Activated CD4-positive, alpha-beta T cell treated with anti-CD3 and anti-CD28 coated beads for 48 hours (primary cell): ENCODE results near the gene TPK1.
"Not testable (repeated sequence)": the region's sequence is repeated elsewhere in the genome, so short reads cannot be mapped to it uniquely, and the experiment has no call there.

ENCODE experiments used
- DNase-seq: peaks from one replicate; pipeline ENCODE4 v3.0.0-alpha.2; 2020

TPK1 gene

DNA sequence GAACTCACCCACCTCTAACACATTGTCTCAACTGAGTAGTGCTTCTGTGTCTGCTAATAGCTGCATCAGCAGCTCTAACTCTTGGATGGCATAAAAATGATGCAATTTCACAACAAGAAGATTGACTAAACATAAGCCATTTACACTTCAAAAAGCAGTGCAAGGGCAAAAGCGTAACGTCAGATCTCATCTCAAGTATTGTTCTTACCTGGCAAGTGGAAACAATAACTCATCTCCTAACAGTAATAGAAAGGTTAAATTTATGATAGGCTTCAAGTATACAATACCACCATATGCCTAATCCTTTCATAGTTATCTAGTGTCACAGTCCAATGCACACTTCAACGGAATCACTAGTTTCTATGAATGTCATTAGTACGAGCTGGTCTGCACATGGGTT lies 14.8 kb downstream of the TPK1 start:
- DNase-seq = no peak

DNA sequence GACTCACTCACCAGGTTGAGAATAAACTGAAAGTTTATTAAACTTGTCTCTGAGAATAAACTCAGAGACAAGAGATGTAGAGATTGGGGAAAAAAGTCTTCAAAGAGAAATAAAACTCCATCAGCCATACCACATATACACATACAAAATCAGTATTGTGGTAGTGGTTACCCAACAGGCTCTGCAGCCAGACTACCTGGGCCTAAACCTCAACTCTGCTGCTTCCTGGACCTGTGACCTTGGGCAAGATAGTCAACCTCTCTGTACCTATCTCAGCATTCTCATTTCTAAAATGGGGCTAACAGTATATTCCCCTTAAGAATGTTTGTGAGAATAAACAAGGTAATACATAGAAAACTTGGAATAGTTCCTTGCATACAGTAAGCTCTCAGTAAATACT lies 15.3 kb downstream of the TPK1 start:
- DNase-seq = no peak

DNA sequence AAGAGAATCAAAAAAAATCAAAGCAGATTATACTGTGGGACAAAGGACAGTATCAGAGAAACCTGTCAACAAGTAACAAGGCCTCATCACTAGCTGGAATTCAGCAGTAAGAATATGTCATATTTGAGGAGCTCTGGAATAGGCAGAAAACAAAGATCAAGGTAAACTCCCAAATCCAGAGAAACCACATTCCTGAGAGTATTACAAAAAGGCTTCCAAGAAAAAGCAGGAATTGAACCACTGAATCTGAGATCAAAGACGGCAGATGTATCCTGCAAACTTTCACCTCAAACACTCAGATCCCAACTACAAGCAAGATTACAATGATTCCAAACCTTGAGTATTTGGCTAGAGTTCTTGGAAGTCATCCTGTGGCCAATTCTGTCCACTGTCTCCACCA lies 16.3 kb downstream of the TPK1 start:
- no peak for DNase-seq

DNA sequence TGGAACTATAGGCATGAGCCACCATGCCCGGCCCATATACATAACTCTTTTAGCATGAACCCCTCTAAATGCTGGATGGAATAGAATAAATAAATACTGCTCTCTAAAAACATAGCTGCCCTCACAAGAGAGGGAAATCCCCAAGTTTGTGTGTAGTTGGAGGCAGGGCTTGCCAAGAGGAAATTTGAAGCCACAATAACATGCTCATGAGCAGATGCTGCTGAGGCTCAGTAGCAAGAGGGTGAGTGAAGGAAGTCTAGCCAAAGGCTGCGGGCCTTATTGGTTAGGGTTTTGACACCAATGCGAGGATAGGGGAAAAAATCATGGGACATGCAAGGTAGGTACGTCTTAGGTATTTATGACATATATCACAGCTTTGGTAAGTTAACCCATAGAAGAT lies 17.3 kb downstream of the TPK1 start:
- peak; percentile 43 for DNase-seq

DNA sequence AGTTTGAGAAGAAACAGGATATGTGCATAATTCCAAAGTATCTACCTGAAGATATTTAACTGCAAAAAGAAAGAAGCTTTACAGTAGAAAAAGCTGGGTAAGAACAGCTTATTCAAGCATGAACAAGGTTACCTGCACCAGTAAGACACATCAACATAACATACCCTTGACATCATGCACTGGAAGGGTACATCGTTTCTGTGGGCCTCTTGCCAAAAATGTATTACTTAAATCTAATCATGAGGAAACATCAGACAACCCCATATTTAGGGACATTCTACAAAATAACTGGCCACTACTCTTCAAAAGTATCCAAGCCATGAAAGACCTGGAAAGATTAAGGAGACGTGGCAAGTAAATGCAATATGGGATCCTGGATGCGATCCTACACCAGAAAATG lies 18.9 kb downstream of the TPK1 start:
- no peak for DNase-seq

DNA sequence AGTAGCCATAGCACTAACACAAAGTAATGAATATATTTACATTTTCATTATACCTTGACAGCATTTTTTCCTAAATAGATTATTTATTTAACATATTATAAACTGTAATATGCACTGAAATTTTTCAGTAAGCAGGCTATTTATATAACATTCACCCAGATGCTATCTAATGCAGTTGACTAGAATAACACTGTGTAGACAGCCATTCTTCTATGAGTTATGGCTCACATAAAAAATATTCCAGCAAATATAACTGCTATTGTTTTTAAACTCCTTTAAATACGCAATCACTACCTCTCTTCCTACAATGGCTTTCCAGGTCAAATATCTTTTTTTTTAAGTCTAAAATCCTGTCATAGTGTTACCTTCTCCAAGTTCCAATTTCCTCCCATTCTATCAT lies 21.6 kb downstream of the TPK1 start:
- DNase-seq = no peak

DNA sequence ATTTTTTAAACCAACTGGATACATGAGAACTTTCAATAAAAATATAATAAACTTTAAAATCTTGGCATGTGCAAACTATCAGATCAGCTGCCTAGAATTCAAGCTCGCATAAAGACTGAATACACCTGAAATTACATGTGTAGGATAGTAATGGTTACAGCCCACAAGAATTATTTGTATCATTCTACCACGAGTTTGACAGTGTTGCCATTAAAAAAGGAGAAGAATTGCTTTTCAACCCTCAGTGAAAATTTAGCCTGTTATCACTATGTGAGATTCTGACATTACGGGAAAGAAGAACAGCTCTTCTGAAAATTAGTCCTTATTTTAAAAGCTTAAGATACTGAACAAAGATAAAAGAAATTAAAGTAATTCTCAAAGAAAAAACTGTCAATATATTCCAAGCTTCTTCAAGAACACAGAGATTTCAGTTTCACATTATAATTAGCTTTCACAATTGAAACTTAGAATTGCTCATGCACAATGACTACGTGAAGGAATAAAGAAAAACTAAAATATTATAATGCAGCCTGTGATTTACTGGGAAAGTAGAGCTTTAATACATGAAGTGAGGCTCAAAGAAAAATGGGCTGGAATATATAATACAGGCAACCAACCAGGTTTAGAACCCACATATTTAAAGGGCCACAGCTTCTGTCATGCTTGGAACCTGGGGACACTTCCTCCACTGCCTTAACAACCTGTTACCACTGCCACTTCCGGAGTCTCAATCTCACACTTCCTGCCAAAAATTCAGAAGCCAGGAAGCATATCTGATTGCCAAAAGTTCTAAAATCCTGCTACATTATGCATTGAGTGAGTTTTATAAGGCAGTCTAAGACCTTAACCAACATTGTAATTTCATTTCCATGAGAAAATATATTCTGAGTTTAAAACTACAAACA lies 23.2 kb downstream of the TPK1 start:
- DNase-seq = peak; percentile 45

DNA sequence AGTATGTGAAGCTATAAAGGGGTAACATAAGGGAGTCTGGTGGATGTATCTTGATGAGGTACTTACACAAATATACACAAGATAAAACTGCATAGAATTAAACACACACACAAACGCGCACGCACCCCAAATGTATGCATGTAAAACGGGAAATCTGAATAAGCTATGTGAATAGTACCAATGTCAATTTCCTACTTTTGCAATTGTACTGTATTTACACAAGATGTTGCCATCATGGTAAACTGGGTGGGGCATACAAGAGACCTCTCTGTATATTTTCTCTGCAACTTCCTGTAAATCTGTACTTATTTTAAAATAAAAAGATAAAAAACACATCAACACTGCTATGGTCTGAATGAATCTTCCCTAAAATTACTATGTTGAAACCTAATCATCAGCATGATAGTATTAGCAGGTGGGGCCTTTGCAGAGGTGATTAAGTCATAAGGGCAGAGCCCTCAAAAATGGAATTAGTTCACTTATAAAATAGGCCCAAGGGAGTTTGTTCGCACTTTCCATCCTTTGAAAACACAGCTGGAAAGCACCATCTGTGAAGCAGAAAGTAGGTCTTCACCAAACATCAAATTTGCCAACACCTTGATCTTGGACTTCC lies 30.1 kb downstream of the TPK1 start:
- no peak for DNase-seq

DNA sequence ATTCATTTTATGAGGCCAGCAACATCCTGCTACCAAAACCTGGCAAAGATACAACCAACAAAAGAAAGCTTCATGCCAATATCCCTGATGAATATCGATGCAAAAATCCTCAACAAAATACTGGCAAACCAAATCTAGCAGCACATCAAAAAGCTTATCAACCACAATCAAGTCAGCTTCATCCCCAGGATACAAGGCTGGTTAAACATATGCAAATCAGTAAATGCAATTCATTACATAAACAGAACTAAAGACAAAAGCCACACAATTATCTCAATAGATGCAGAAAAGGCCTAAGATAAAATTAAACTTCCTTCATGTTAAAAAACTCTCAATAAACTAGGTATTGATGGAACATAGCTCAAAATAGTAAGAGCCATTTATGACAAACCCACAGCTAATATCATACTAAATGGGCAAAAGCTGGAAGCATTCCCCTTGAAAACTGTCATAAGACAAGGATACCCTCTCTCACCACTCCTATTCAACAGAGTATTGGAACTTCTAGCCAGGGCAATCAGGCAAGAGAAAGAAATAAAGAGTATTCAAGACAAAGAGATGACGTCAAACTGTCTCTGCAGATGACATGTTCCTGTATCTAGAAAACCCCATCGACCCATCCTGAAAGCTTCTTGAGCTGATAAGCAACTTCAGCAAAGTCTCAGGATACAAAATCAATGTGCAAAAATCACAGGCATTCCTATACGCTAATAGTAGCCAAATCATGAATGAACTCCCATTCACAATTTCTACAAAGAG lies 35.0 kb downstream of the TPK1 start:
- not testable (repeated sequence) for DNase-seq

DNA sequence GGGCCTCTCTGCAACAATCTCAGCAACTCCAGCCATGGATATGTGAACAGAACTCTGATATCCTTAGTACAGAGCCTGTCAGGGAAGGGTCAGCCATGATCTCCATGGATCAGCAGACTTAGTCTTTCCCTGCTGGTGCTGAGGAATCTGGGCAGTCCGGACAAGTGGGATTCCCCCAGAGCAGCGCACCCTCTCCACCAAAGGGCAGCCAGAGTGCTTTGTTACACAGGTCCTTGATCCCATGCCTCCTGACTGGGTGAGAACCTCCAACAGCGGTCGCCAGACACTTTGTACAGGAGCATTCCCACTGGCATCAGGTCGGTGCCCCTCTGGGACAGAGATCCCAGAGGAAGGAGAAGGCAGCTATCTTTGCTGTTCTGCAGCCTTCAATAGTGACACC lies 38.9 kb downstream of the TPK1 start:
- DNase-seq = no peak

DNA sequence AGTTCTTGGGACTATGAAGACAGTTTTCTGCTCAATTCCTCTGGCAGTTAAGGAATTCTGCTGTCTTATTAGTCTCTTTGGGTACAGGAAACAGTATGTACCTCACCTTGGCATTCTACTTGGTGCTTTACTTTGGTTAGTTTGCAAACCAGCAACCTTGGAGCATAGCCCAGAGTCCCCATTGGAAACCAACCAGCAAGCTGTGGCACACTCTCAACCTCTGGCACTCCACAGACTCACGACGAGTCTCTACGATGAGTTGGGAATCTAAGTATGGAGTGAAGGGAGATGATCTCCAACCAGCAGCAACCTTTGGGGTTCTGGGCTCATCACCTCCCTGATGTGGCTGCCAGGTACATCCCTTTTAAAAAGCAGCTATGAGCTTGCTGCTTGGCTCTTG lies 43.8 kb downstream of the TPK1 start:
- no peak for DNase-seq

DNA sequence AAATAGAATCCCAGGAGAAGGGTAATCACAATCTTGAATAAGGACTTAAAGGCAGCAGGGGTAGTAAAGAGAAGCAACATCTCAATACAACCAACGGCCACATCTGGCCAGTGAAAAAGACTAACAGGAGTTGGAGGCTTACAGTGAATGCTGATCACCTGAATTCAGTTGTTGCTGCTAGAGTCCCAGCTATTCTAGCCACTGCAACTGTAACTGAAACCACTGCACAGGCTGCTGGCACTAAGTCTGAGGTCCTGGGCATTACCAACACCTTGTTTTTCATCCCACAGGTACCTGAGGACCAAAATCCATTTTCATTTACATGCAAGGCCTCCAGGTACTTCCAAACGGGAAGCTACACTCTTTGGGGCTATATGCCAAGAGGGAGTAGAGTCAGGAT lies 44.4 kb downstream of the TPK1 start:
- no peak for DNase-seq

DNA sequence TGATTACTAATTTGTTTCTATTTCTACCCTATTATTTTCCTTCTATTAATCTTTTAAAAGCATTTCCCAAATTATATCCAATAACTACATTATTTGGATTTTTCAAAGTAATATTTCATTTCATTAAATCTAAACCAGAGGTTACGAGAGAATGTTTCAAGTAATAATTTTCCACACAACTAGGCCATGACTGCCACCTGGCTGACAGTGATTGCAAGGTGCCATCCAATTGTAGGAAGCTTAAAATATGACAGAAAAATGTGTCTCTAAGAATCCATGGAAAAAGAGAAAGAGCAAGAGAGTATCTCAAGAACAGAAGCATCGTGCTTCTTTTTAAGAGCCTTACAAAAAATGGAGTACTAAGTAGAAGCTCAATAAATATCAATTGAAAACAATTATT lies 48.7 kb downstream of the TPK1 start:
- no peak for DNase-seq

DNA sequence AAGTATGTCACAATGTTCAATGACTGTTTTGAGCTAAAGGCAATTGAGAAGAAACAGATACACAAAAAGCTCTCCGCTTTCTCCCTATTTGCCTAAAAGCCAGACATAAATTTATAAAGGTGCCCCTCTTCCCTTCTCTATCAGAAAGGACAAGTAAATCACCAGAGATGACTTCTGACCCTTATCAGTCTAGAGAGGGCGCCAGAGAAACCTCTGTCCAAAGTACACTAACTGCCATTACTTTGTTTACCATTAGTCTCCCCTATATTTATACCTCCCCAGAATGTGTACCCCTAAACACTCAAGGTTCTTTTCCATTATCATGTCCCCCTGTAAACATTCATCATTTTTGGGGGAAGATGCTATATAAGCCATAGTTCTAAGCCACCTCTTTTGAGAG lies 49.3 kb downstream of the TPK1 start:
- DNase-seq = no peak

DNA sequence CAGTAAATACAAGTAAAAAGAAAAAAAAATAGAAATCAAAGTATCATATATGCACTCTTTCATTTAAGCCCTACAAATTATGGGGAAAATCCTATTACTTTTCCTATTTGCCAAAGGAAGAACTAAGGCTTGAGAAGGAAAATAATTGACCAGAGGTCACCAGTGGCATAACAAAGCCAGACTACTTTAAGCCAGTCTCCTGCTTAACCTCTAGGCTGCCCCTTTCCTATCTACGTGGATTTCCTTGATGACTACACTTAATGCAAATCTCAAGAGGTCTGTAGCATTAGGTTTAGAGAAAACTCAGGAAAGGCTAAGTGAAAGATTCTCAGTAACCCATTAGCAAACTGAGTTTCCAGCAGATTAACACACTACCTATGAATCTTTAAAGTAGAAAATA lies 49.8 kb downstream of the TPK1 start:
- no peak for DNase-seq

DNA sequence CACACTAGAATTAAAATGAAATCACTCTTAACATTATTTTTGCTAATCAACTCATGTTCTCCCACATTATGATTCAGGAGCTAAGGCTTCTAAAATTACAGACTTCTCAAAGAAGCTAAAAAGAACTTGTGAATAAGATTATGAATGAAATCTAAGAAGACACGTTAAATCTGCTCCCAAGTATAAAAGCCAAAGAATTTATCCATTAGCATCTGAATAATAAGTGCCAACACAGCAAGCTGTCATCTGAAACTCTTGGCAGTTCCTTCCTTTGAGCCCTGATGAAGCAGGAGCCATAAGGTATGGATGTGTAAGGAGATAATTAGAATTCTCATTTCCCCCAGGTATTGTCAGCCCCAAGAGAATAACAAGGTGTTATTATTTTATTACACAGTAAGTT lies 50.3 kb downstream of the TPK1 start:
- no peak for DNase-seq

DNA sequence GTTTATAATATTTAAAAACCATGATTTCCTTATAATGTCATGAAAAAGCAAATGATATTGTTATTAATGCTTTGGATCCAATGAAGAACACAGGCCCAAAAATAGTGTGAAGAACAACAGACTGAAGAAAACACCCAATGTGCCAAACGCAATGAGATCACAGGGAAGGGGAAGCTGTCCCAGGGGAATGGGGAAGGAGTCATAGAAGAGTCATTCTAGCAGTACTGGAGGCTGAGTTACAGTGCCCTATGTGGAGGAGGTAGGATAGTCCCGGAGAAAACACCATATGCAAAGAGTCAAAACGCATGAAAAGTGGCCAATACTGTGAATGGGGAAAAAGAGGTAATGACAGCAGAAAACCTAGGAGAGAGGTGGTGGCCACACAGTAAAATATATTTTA lies 50.9 kb downstream of the TPK1 start:
- no peak for DNase-seq

DNA sequence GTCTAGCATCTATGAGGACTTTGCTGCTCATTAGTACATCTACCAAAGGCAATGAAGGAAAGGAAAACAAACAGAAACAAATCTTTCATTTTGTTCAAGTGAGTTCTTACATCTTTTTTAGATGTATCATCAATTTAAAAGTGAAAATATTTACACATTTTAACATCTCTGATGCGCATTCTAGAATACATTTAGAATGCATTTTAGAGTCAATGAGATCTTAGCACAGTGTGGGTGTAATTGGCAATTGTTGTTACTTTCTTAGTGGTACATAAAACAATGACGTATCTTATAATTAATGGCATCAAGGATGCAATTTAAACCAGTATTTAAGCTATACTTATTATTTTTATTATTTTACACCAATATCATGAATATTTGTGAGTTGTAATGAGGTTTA lies 51.4 kb downstream of the TPK1 start:
- no peak for DNase-seq

DNA sequence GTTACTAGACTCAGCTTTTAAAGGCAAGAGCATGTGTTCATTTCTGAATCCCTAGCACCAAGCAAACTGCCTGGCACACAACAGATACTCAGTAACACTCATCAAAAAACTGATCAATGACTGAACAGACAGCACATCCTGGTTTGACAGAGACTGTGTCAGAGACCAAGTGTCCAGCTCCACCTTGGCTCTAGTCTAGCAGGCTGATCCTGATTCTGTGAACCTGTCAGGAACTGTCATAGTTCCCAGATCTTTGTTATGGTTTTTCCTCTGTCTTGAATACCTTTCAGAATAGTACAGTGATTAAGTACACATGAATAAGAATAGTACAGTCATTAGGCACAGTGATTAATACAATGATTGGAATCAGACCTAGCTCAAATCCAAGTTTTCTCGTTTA lies 53.0 kb downstream of the TPK1 start:
- DNase-seq = no peak

DNA sequence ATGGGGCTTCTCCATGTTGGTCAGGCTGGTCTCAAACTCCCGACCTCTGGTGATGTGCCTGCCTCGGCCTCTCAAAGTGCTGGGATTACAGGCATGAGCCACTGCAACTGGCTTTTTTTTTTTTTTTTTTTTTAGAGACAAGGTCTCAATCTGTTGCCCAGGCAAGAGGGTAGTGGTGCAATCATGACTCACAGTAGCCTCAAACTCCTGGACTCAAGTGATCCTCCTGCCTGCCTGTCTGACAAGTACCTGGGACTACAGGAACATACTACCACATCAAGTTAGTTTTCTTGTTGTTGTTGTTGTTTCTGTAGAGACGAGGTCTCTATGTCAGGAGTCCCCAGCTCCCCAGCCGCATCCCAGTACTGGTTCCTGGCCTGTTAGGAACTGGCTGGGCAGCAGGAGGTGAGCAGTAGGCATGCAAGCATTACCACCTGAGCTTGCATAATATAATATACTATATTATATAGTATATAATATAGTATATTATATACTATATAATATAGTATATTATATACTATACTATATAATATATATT lies 55.7 kb downstream of the TPK1 start:
- peak; percentile 7 for DNase-seq

DNA sequence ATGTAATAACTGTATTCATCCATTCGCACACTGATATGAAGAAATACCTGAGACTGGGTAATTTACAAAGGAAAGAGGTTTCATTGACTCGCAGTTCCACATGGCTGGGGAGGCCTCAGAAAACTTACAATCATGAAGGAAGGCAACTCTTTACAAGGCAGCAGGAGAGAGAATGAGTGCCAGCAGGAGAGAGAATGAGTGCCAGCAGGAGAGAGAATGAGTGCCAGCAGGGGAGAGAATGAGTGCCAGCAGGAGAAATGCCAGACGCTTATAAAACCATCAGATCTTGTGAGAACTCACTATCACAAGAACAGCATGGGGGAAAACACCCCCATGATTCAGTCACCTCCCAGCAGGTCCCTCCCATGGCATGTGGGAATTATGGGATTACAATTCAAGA lies 58.0 kb downstream of the TPK1 start:
- DNase-seq = not testable (repeated sequence)

DNA sequence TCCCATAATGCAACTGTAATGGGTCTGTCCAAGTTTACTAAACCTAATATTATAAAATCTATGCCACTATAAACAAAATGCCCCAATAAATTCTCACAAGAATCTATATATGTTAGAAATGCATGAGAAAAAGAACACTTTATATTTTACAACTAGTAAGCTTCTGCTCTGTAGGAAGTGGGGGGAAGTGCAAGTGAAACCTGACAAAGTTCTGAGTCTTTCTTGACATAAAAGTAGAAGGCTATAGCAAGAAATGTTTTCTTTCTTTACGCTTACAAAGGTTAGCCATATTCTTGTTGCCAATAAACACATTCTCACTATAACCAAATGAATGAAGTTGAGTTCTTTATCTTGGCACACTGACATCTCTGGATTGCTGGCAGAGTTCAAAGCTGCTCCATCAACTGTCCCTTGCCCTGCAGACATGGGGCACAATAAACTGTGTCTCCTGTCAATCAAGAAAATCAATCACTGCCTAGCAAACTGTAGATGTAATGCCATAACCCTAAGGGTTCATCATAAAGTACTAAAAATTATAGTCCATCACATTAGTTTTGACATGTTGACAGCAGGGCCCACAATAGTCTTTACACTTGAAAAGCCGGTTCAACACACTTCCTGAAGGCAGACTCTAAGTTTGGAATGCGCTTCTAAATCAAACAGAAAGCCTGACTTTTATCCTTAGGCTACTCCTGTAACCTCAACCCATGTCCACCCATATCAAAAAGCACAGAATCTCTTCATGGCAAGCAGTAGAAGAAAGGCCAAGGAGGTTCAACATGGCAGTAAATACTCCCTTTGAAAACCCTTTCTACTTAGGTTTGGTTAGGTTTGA lies 58.6 kb downstream of the TPK1 start:
- DNase-seq = no peak

DNA sequence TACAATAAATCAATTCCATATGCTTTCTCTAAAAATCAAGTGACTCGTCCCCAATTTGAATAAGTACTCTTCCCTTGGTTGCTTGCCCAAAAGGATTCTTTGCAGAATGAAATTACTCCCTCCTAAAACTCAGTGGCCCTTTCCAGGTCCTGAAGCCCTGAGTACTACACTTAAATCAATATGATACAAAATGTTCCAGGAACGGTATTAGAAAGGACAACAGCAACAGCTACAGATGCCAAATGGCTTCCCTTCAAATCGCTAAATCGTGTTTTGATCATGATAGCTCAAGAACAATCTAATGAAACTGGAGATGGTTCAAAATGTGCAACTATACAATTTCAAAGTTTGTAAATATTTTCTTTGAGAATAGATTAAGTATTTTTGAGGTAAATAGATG lies 59.4 kb downstream of the TPK1 start:
- no peak for DNase-seq
